ENCODE data around the gene ANGEL2. TPM values are rescaled to one million over a fixed set of nuclear protein-coding genes. Genes with fewer than 3 reads are reported as not detected.

ANGEL2 gene
- total RNA-seq, 1 experiment from 2014 or later = 38.5 TPM

DNA sequence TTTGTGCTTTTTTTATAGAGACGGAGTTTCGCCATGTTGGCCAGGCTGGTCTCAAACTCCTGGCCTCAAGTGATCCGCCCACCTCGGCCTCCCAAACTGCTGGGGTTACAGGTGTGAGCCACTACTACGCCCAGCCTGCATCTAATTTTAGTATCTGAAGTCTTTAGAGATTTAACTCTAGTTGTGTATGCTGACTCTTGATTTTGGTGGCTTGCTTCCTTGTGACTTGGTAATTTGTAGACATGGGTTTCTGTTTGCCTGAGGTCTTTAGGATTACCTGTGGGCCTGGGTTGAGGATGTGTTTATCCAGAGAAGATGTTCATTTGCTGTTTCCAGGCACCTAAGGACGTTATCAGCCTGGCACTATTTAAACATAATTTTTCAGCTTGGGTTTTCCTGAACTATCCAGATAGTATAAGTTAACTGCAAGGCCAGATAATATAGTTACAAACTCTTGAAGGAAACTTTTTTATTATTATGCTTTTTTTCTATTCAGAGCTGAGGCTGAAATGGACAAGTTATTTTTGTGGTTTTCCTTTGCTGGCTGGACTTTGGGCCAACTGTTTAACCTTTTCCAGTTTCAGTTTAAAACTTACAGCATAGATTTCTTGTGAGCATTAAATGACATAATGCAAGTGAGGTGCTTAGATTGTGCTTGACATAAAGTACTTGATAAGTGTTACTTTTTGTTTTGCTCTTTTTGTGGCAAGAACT is 72.8 kb downstream of the ANGEL2 start:
- in situ Hi-C loops (cut with HindIII; ENCODE audit: low pct_unique_long_range_greater_than_20kb, low sequenced_read_pairs) = no loop called here
- no peak for DNase-seq (ENCODE audit: low read depth)

Other genes starting within 250 kb of the ANGEL2 start
- gene NSL1, start 224.1 kb downstream of the ANGEL2 start, total RNA-seq (2014; rRNA removed; shearing (Covaris generic); ENCODE audit: low replicate concordance) = 54.7 and 65.7 TPM in 2 replicates
- 11.5 and 11.8 TPM in 2 replicates for gene TATDN3, start 224.0 kb downstream of the ANGEL2 start, total RNA-seq (2014; rRNA removed; shearing (Covaris generic); ENCODE audit: low replicate concordance)
- not detected in 2 replicates for gene SPATA45, start 168.2 kb downstream of the ANGEL2 start, total RNA-seq (2014; rRNA removed; shearing (Covaris generic); ENCODE audit: low replicate concordance)
- 10.3 and 20.4 TPM in 2 replicates for gene FLVCR1, start 157.6 kb downstream of the ANGEL2 start, total RNA-seq (2014; rRNA removed; shearing (Covaris generic); ENCODE audit: low replicate concordance)
- gene VASH2, start 65.3 kb downstream of the ANGEL2 start, total RNA-seq (2014; rRNA removed; shearing (Covaris generic); ENCODE audit: low replicate concordance) = 0.17 and 0.74 TPM in 2 replicates
- 11.6 and 13.1 TPM in 2 replicates for gene RPS6KC1, start 35.4 kb upstream of the ANGEL2 start, total RNA-seq (2014; rRNA removed; shearing (Covaris generic); ENCODE audit: low replicate concordance)

Data from Caki2 (cell line).